Peyer's patch (tissue), 4 donors: ENCODE measurements around the gene MS4A18. TPM values are rescaled to one million over a fixed set of nuclear protein-coding genes. Genes with fewer than 3 reads are reported as not detected.

ENCODE experiments used
- DNase-seq, 3 donors: peaks; one replicate each; pipeline ENCODE4 v3.0.0-alpha.2; 2017 to 2019
- H3K27ac ChIP-seq, 4 donors: fragments of 200-600 bp; sonication (generic); one replicate each; pipeline ENCODE4 v1.5.1; 2016 to 2019
- H3K27me3 ChIP-seq, 2 donors: fragments of 200-600 bp; sonication (generic); one replicate each; pipeline ENCODE4 v1.5.1; 2019
- H3K36me3 ChIP-seq, 3 donors: fragments of 200-600 bp; sonication (generic); one replicate each; pipeline ENCODE4 v1.5.1; 2016 to 2019
- H3K4me1 ChIP-seq, 4 donors: fragments of 200-600 bp; sonication (generic); one replicate each; pipeline ENCODE4 v1.5.1; 2016 to 2019
- H3K4me3 ChIP-seq, 4 donors: fragments of 200-600 bp; sonication (generic); 1 replicate in 3 of 4; 2 replicates in 1 of 4; pipeline ENCODE4 v1.5.1; 2016 to 2019; ENCODE audit warnings: mild to moderate bottlenecking in 1 of 4
- H3K9me3 ChIP-seq, 4 donors: fragments of 200-600 bp; sonication (generic); one replicate each; pipeline ENCODE4 v1.5.1; 2016 to 2019; ENCODE audit warnings: mild to moderate bottlenecking in 1 of 4
- POLR2A ChIP-seq, 2 donors: fragments of 450-650 bp; IDR thresholded peaks; one replicate each; pipeline ENCODE4 v1.5.1; 2017; ENCODE audit warnings: antibody characterized with exemption in 2 of 2, mild to moderate bottlenecking in 2 of 2, moderate library complexity in 2 of 2
- total RNA-seq, 4 donors: library from RNA; depleted of rRNA; stranded (reverse); fragments of >200 nt; gene quantifications; one replicate each; pipeline ENCODE4 v1.1.0, GENCODE V29; 2016
- TF ChIP-seq, protein P1 (sequence below), 6 experiments: fragments of 450-650 bp in 4 of 6; fragments of 200-600 bp in 2 of 6; sonication (generic) in 1 of 6; IDR thresholded peaks; one replicate each; pipeline ENCODE4 v1.5.1; 2017 to 2019; ENCODE audit warnings: antibody characterized with exemption in 6 of 6, mild to moderate bottlenecking in 3 of 6, moderate library complexity in 1 of 6

Gene MS4A18
- total RNA-seq, 4 donors from 2014 or later = 2.4 TPM; not detected in 3

DNA sequence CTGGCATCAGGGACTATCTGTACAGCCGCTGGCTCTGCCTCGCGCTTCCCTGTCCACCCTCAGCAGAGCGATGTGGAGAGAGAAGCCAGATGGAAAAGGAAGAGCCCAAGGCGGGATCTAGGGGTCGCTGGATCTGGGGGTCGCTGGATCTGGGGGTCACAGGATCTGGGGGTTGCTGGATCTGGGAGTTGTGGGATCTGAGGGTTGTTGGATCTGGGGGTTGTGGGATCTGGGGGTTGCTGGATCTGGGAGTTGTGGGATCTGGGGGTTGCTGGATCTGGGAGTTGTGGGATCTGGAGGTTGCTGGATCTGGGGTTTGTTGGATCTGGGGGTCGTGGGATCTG is 58.6 kb downstream of the MS4A18 start:
- no peaks in the 10 kb centered on the region for H3K27me3 ChIP-seq
- H3K27ac ChIP-seq = peak overlapping the region in 1 of 4 donors; percentile 75
- no peak for TF ChIP-seq POLR2A (IDR thresholded peaks at IDR 0.05)
- TF ChIP-seq, protein P1, sequence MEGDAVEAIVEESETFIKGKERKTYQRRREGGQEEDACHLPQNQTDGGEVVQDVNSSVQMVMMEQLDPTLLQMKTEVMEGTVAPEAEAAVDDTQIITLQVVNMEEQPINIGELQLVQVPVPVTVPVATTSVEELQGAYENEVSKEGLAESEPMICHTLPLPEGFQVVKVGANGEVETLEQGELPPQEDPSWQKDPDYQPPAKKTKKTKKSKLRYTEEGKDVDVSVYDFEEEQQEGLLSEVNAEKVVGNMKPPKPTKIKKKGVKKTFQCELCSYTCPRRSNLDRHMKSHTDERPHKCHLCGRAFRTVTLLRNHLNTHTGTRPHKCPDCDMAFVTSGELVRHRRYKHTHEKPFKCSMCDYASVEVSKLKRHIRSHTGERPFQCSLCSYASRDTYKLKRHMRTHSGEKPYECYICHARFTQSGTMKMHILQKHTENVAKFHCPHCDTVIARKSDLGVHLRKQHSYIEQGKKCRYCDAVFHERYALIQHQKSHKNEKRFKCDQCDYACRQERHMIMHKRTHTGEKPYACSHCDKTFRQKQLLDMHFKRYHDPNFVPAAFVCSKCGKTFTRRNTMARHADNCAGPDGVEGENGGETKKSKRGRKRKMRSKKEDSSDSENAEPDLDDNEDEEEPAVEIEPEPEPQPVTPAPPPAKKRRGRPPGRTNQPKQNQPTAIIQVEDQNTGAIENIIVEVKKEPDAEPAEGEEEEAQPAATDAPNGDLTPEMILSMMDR (IDR thresholded peaks at IDR 0.05) = no peak
- H3K4me3 ChIP-seq = no peak overlapping the region
- no peak for DNase-seq
- H3K36me3 ChIP-seq = no peaks in the 10 kb centered on the region
- peaks cover 0 to 45% (median 2%) of the 10 kb centered on the region in 4 donors for H3K4me1 ChIP-seq
- no peaks in the 10 kb centered on the region for H3K9me3 ChIP-seq

DNA sequence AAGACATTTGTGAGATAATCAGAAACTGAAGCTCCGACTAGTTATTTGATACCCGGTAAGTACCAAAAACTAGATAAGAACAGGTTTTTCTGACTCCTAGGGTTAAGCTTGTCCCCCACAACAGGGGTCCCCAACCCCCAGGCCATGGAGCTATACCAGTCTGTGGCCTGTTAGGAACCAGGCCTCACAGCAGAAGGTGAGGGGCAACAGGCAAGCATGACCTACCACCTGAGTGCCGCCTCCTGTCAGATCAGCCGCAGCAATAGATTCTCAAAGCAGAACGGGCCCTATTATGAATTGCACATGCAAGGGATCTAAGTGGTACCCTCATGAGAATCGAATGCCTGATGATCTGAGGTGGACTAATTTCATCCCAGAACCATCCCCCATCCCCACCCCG is 59.4 kb downstream of the MS4A18 start:
- Histone ChIP-seq H3K27ac (no peak overlapping the region), H3K36me3 (no peaks in the 10 kb centered on the region), H3K4me3 (no peak overlapping the region), H3K9me3 (no peaks in the 10 kb centered on the region), H3K4me1 (peaks cover 0 to 52% (median 2%) of the 10 kb centered on the region in 4 donors), H3K27me3 (no peaks in the 10 kb centered on the region)
- TF ChIP-seq, protein P1 (IDR thresholded peaks at IDR 0.05) = no peak
- no peak for TF ChIP-seq POLR2A (IDR thresholded peaks at IDR 0.05)
- DNase-seq = no peak

DNA sequence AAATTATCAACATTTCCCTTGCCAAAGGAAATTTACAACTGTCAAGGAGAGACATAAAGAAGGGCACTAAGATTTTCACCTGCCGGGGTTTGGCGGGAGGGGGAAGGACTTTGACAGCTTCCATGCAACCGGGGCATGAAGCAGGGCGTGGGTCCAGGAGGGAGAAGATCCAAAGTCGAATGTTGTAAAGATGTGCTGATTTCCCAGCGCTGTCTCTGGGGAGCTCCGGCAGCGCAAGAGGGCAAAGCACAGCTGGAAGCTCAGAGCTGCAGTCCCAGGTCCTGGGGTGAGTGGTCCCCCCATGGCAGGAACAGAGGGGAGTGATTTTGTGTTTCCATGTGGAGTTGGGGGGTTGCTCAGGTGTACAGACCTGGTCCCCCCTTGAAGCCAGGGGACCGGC is 60.6 kb downstream of the MS4A18 start, which contains the start of gene MS4A10:
TSS of gene MS4A10 (plus strand) at position 198 of the 400 bp plus-strand sequence. CDS start 5,003 bp downstream, outside the sequence.
- H3K27ac ChIP-seq = peak within 1 kb of the TSS in 3 of 4 donors; percentile 72 to 92 (median 88)
- peaks cover 0 to 53% (median 2%) of the 10 kb centered on the region in 4 donors for H3K4me1 ChIP-seq
- DNase-seq = peak in 2 of 3 donors; percentile 85
- no peaks in the 10 kb centered on the region for H3K9me3 ChIP-seq
- no peaks in the 10 kb centered on the region for H3K27me3 ChIP-seq
- no peaks in the 10 kb centered on the region for H3K36me3 ChIP-seq
- TF ChIP-seq, protein P1 (IDR thresholded peaks at IDR 0.05) = peak in 1 of 6 experiments; percentile 11
- TF ChIP-seq POLR2A (IDR thresholded peaks at IDR 0.05) = peak; percentile 87 to 90
- H3K4me3 ChIP-seq = peak within 1 kb of the TSS in 3 of 4 donors; percentile 21 to 58 (median 52)

DNA sequence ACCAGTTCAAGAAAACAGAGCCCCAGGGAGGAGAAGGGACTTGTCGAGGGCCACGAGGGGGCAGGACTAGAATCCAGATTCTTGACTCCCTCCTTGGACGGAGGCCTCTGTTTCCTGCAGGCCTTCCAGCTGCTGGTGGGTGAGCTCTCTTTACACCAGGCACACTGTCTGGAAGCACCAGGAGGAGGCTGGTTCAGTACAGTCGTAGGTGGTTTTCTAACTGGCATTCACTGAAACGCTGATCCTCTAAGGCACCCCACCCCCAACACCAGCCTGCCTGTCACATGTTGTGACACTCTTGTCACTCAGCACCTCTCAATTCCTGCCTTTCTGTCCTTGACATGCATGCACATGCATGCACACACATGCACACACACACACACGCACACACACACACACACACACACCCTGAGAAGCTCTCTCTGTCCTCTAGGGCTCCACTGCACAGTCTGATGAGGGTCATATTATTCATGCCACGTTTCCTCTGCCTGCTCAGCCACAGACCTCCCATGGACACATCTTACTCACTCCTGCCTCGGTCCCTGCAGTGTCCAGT is 61.4 kb downstream of the MS4A18 start:
- H3K4me3 ChIP-seq = peak overlapping the region in 3 of 4 donors; percentile 21 to 58 (median 52)
- H3K36me3 ChIP-seq = no peaks in the 10 kb centered on the region
- peak in 1 of 3 donors; percentile 61 for DNase-seq
- H3K27ac ChIP-seq = peak overlapping the region in 3 of 4 donors; percentile 72 to 92 (median 88)
- TF ChIP-seq, protein P1 (IDR thresholded peaks at IDR 0.05) = peak in 1 of 6 experiments; percentile 6
- TF ChIP-seq POLR2A (IDR thresholded peaks at IDR 0.05) = peak; percentile 15 to 25
- H3K9me3 ChIP-seq = no peaks in the 10 kb centered on the region
- H3K4me1 ChIP-seq = peaks cover 0 to 46% (median 2%) of the 10 kb centered on the region in 4 donors
- no peaks in the 10 kb centered on the region for H3K27me3 ChIP-seq

DNA sequence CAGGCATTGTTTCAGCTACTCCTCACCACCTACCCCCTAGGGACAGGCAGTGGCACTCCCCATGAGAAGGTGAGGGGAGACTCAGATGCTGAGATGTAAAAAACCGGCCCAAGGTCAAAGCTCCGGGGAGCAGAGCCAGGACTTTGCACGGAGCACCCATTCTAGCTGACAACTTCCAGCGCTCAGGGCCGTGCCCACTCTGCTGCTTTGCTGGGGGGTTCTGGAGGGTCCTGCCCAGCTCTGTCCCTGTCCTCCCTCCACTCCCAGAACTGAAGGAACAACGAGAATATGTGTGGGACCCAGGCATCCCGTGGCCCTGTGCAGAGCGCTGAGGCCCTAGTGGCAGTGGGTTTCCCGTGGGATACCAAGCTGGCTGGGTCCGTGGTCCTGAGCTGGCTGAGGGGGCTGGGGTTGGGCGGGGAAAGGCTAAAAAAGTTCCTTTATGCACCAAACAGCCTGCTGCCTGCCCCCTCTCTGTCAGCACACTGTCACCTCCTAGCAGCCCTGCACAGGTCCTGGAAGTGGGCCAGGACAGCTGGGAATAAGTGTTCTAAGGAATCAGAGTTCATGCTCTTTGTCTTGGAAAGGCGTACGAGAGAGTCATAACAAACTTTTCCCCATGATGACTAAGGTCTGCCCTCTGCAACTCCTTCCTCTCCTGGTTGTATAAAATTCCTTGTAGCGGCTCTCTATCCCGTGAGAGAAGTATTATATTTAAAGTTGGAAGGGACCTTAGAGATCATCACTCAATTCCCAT is 62.5 kb downstream of the MS4A18 start:
- Histone ChIP-seq H3K36me3 (no peaks in the 10 kb centered on the region), H3K27ac (peak overlapping the region in 3 of 4 donors; percentile 46 to 92 (median 88)), H3K9me3 (no peaks in the 10 kb centered on the region), H3K27me3 (no peaks in the 10 kb centered on the region), H3K4me3 (peak overlapping the region in 2 of 4 donors; percentile 52 to 58), H3K4me1 (peaks cover 0 to 39% (median 2%) of the 10 kb centered on the region in 4 donors)
- DNase-seq = peak in 2 of 3 donors; percentile 81 to 89
- peak in 1 of 2 donors; percentile 61 for TF ChIP-seq POLR2A (IDR thresholded peaks at IDR 0.05)
- TF ChIP-seq, protein P1 (IDR thresholded peaks at IDR 0.05) = no peak
